ENCODE measurements around the gene PTPRS. TPM values are rescaled to one million over a fixed set of nuclear protein-coding genes. Genes with fewer than 3 reads are reported as not detected.

PTPRS gene
- total and polyA plus RNA-seq, 2 of the 8 experiments (the other 6 are each of a cell fraction or from before 2014, with no cell fraction given): 96.8 to 223 TPM

DNA sequence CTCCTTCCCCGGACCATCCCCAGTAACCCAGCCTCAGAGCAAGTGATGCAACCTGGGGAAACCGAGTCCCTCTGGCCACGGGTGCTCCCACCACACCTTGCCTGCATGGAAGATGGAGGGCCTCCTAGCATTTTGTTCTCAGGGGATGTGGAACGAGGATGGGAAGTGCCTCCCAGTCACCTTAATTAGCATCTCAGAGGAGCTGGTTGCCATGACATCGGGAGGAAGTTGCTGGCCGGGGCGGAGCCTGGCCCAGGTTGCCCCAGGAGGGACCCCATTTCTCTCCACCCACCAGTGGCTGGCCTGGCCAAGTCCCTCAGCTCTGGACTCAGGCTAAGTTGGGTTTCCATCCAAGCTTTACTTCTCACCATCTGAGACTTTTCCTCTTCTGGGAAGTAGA lies 24.1 kb upstream of the PTPRS start:
- Histone ChIP-seq H3K4me2 (ENCODE audit: insufficient read depth in 1 of 2, low read depth in 2 of 2, low read length in 2 of 2) (peak overlapping the region; percentile 19 to 28; a peak in 2 of 4 replicates), H3K4me1 (replicated peaks in 1 of 4; ENCODE audit: control insufficient read depth in 3 of 4, insufficient read depth in 4 of 4, low read length in 3 of 4) (peaks cover 0 to 4% (median 3%) of the 10 kb centered on the region in 4 experiments; a peak in 5 of 7 replicates), H3K9ac (replicated peaks in 1 of 4; ENCODE audit: extremely low read depth in 1 of 4, low read depth in 3 of 4, low read length in 3 of 4) (no peak overlapping the region), H3K4ac (replicated peaks; ENCODE audit: insufficient read length, low read depth, low read length) (no peak overlapping the region), H4K91ac (replicated peaks; ENCODE audit: insufficient read length, low read length) (no peak overlapping the region), H3K79me2 (ENCODE audit: control insufficient read depth in 1 of 2, insufficient read depth in 2 of 2, low read length in 2 of 2) (no peaks in the 10 kb centered on the region), H4K5ac (ENCODE audit: insufficient read length, low read depth, low read length) (no peak overlapping the region), H3K4me3 (ENCODE audit: extremely low read depth in 1 of 4, insufficient read depth in 2 of 4, low read depth in 3 of 4, low read length in 4 of 4) (peak overlapping the region in 1 of 4 experiments; percentile 29; a peak in 1 of 8 replicates), H2AK5ac (ENCODE audit: low read depth, low read length) (no peak overlapping the region), H3K14ac (ENCODE audit: insufficient read length) (no peak overlapping the region), H3K9me3 (ENCODE audit: insufficient read depth in 2 of 2, low read depth in 1 of 2, low read length in 1 of 2) (no peaks in the 10 kb centered on the region), H3K79me1 (ENCODE audit: low read depth, low read length) (no peaks in the 10 kb centered on the region), H3K27ac (ENCODE audit: low read depth, low read length) (no peak overlapping the region), H2BK5ac (ENCODE audit: low read depth, low read length) (no peak overlapping the region), H4K8ac (ENCODE audit: extremely low read depth, insufficient read depth, low read length) (no peak overlapping the region), H3K18ac (ENCODE audit: extremely low read depth, low read length) (no peak overlapping the region), H4K20me1 (replicated peaks in 1 of 2; ENCODE audit: control insufficient read depth in 1 of 2, insufficient read depth in 2 of 2, low read length in 2 of 2) (peaks cover 0 to 5% of the 10 kb centered on the region in 2 experiments), H2BK20ac (ENCODE audit: low read length) (no peak overlapping the region), H2BK12ac (ENCODE audit: low read depth, low read length) (no peak overlapping the region; the same call in 1 of the 2 replicates), H2BK120ac (replicated peaks; ENCODE audit: low read depth, low read length) (no peak overlapping the region), H3K56ac (replicated peaks; ENCODE audit: insufficient read length, low read depth, low read length) (no peak overlapping the region), H3K27me3 (replicated peaks in 1 of 4; ENCODE audit: control insufficient read depth in 3 of 4, extremely low read depth in 1 of 4, insufficient read depth in 3 of 4, low read length in 3 of 4) (peaks cover 0 to 6% (median 0%) of the 10 kb centered on the region in 4 experiments; a peak in 2 of 7 replicates), H3K23ac (ENCODE audit: insufficient read length) (no peak overlapping the region), H2BK15ac (ENCODE audit: low read length) (no peak overlapping the region; the same call in 1 of the 2 replicates), H3K36me3 (ENCODE audit: control insufficient read depth in 2 of 4, insufficient read depth in 4 of 4, low read length in 3 of 4) (no peaks in the 10 kb centered on the region), H2AFZ (ENCODE audit: low read length) (peak overlapping the region; percentile 91), H3K23me2 (ENCODE audit: low read depth, low read length) (peaks cover 12% of the 10 kb centered on the region; the same call in 1 of the 2 replicates)
- DNase-seq (ENCODE audit: low read depth in 1 of 2, low spot score in 2 of 2) (peak in 1 of 2 experiments; percentile 72), FAIRE-seq (peak; percentile 65)
- ChIA-PET POLR2A (ENCODE audit: partially characterized antibody) (interaction anchor here (0.6 to 2.1 kb wide), 8 partner anchors 9 to 879 kb away, joined by 3 to 18 read pairs (median 4); partner anchors contain the start of gene PTPRS), CTCF (ENCODE audit: partially characterized antibody) (interaction anchor here (0.6 to 2.3 kb wide), 11 partner anchors 8 to 158 kb away, joined by 3 to 6 read pairs (median 3); no protein-coding TSS in a partner anchor)
- 51% methylated on average over 7 of the region's 7 CpGs; no CpG with 5 or more reads in 1 of the 2 experiments for WGBS, 2 experiments (ENCODE audit: extremely low coverage in 1 of 2, insufficient coverage in 1 of 2, insufficient read length in 1 of 2, insufficient replicate concordance in 2 of 2, low coverage in 1 of 2, low lambda C conversion rate in 2 of 2, missing lambda C conversion rate in 1 of 2)
- no peak for TF ChIP-seq EGR1 (IDR thresholded peaks at IDR 0.05; ENCODE audit: borderline replicate concordance, low read depth, low read length)
- no peak for TF ChIP-seq POLR2AphosphoS5 (IDR thresholded peaks at IDR 0.05; ENCODE audit: low read depth, low read length)

Measured in H1 (cell line).